GM12878 (cell line): ENCODE results near the gene SGCB. TPM values are rescaled to one million over a fixed set of nuclear protein-coding genes. Genes with fewer than 3 reads are reported as not detected.

ENCODE experiments used
- CBX3 ChIP-seq: fragments of 200-600 bp; sonication (generic); IDR thresholded peaks from 2 replicates; pipeline ENCODE4 v1.6.1; 2016; ENCODE audit warnings: low read depth, borderline replicate concordance
- JUND ChIP-seq: IDR thresholded peaks from 2 replicates; pipeline ENCODE4 v1.6.1; 2012; ENCODE audit warnings: low read depth, mild to moderate bottlenecking, low read length, improper control_type of control experiment, moderate library complexity
- POLR2AphosphoS2 ChIP-seq: IDR thresholded peaks from 2 replicates; pipeline ENCODE4 v1.6.1; 2011; ENCODE audit warnings: low read depth, mild to moderate bottlenecking, low read length, improper control_type of control experiment, moderate library complexity
- RBBP5 ChIP-seq: fragments of 200-600 bp; sonication (generic); conservative IDR thresholded peaks from 2 replicates; pipeline ENCODE4 v1.6.1; 2016
- STAT1 ChIP-seq: fragments of 450-650 bp; conservative IDR thresholded peaks from 2 replicates; pipeline ENCODE4 v1.6.1; 2014; ENCODE audit warnings: antibody characterized with exemption, mild to moderate bottlenecking
- YY1 ChIP-seq: IDR thresholded peaks from 2 replicates; pipeline ENCODE4 v1.6.1; 2011; ENCODE audit warnings: low read depth, mild to moderate bottlenecking, low read length
- polyA plus RNA-seq, 11 experiments: library from polyadenylated mRNA; depleted of rRNA in 4 of 11; unstranded in 6 of 11; stranded (reverse) in 5 of 11; fragments of >200 nt; fragmentation: Nextera tagmentation in 4 of 11; fragmentation: Illumina TruSeq in 1 of 11; extraction: Ambion mirVana in 4 of 11; extraction: Trizol in 1 of 11; gene quantifications; 1 replicate in 1 of 11; 2 replicates in 10 of 11; pipeline versions ENCODE4 v1.2.1 to v1.2.3, GENCODE V29; 2011 to 2016; ENCODE audit warnings: inconsistent platforms in 2 of 11, missing spikeins in 2 of 11, low read depth in 1 of 11
- small RNA-seq: library from RNA; depleted of rRNA; stranded (forward); fragments of <200 nt; gene quantifications from one replicate; pipeline ENCODE3, GENCODE V24; 2014
- total RNA-seq, 4 experiments: library from RNA; depleted of rRNA in 3 of 4; stranded (reverse); fragments of >200 nt in 3 of 4; fragmentation: Illumina TruSeq in 1 of 4; extraction: Trizol in 1 of 4; gene quantifications; 2 replicates each; pipeline versions ENCODE4 v1.2.1 to v1.2.3, GENCODE V29; 2013 to 2021
- TF ChIP-seq, protein P1 (sequence below): IDR thresholded peaks from 2 replicates; pipeline ENCODE4 v1.6.1; 2011; ENCODE audit warnings: borderline replicate concordance, low read depth, mild to moderate bottlenecking, moderate library complexity, low read length; ENCODE audit not compliant: insufficient read depth, poor library complexity, severe bottlenecking
- TF ChIP-seq, protein P2 (sequence below): IDR thresholded peaks from 2 replicates; pipeline ENCODE4 v1.6.1; 2011; ENCODE audit warnings: low read depth, mild to moderate bottlenecking, low read length, moderate library complexity, borderline replicate concordance; ENCODE audit errors: extremely low read depth

The SGCB gene
- total and polyA plus RNA-seq, 10 of the 15 experiments (the other 5 are each of a cell fraction or from before 2014, with no cell fraction given): 4.7 to 13.2 (median 7.4) TPM

DNA sequence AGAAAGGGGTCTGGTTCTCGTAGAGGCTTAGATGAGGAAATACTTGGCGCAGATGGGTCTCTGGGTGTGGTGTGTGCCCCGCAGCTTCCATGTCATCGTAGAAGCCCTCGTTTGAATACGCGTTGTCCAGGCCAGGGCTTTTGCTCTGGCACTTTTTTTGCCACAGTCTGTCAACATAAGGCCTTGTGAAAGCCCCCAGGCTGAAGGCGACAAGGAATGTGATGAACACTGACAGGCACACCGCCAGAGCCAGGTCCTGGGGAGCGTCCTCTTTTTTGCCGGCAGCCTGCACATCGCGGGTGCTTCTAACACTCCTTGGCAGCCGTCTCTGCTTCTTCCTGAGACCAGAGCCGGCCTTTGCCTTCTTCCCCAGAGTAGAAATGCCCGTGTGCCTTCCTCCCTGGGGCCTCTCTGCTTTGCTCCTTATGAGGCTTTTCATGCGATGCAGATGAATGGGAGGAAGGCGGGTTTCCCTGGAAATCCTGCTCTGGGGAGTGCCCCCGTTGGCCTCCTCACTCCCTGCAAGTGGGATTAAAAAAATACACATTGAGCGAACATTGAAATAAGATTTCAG lies 42.4 kb downstream of the SGCB start (continued):
- TF ChIP-seq, protein P1, sequence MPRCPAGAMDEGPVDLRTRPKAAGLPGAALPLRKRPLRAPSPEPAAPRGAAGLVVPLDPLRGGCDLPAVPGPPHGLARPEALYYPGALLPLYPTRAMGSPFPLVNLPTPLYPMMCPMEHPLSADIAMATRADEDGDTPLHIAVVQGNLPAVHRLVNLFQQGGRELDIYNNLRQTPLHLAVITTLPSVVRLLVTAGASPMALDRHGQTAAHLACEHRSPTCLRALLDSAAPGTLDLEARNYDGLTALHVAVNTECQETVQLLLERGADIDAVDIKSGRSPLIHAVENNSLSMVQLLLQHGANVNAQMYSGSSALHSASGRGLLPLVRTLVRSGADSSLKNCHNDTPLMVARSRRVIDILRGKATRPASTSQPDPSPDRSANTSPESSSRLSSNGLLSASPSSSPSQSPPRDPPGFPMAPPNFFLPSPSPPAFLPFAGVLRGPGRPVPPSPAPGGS: no peak
- TF ChIP-seq CBX3: no peak
- TF ChIP-seq YY1: no peak
- TF ChIP-seq, protein P2, sequence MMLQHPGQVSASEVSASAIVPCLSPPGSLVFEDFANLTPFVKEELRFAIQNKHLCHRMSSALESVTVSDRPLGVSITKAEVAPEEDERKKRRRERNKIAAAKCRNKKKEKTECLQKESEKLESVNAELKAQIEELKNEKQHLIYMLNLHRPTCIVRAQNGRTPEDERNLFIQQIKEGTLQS: no peak
- TF ChIP-seq RBBP5: no peak
- no peak for TF ChIP-seq STAT1
- TF ChIP-seq JUND: no peak
- no peak for TF ChIP-seq POLR2AphosphoS2

Small RNA genes within 50 kb of the gene (small RNA-seq; reads per million reads assigned to genes)
- not detected for gene AC104784.1

Other genes with a start within 250 kb of the SGCB start
- 8.9 and 11.7 TPM in 2 replicates for gene DCUN1D4, start 195.1 kb downstream of the SGCB start, total RNA-seq (2014; rRNA removed)
- gene DCUN1D4, start 195.1 kb downstream of the SGCB start, total RNA-seq (2014; rRNA removed; fragmentation: Illumina TruSeq; extraction: Trizol): 15.7 and 16.0 TPM in 2 replicates
- 20.8 and 22.1 TPM in 2 replicates for gene DCUN1D4, start 195.1 kb downstream of the SGCB start, total RNA-seq (2021)
- gene DCUN1D4, start 195.1 kb downstream of the SGCB start, polyA plus RNA-seq (2011; rRNA removed): 62.6 and 82.7 TPM in 2 replicates
- gene DCUN1D4, start 195.1 kb downstream of the SGCB start, polyA plus RNA-seq (2014; fragmentation: Illumina TruSeq; extraction: Trizol): 16.7 and 16.8 TPM in 2 replicates
- gene DCUN1D4, start 195.1 kb downstream of the SGCB start, polyA plus RNA-seq (2014; fragmentation: Nextera tagmentation; extraction: Ambion mirVana): 10 to 100 TPM in 1 of 2 experiments, 1 to 10 TPM in 1; 7.1 to 12.0 TPM
- 16.9 and 18.4 TPM in 2 replicates for gene DCUN1D4, start 195.1 kb downstream of the SGCB start, polyA plus RNA-seq (2014; rRNA removed)
- gene DCUN1D4, start 195.1 kb downstream of the SGCB start, polyA plus RNA-seq (2016; fragmentation: Nextera tagmentation; extraction: Ambion mirVana): 10 to 100 TPM; 19.2 to 20.6 TPM
- gene LRRC66, start 17.9 kb downstream of the SGCB start, total RNA-seq (2014; rRNA removed): 0.11 and 0.17 TPM in 2 replicates
- 0.18 TPM in 2 replicates for gene LRRC66, start 17.9 kb downstream of the SGCB start, total RNA-seq (2014; rRNA removed; fragmentation: Illumina TruSeq; extraction: Trizol)
- gene LRRC66, start 17.9 kb downstream of the SGCB start, total RNA-seq (2021): 0.11 and 0.13 TPM in 2 replicates
- 0.05 and 0.09 TPM in 2 replicates for gene LRRC66, start 17.9 kb downstream of the SGCB start, polyA plus RNA-seq (2011; rRNA removed)
- 0.09 and 0.11 TPM in 2 replicates for gene LRRC66, start 17.9 kb downstream of the SGCB start, polyA plus RNA-seq (2014; fragmentation: Illumina TruSeq; extraction: Trizol)
- gene LRRC66, start 17.9 kb downstream of the SGCB start, polyA plus RNA-seq (2014; fragmentation: Nextera tagmentation; extraction: Ambion mirVana): under 1 TPM; 0.02 TPM
- gene LRRC66, start 17.9 kb downstream of the SGCB start, polyA plus RNA-seq (2014; rRNA removed): 0.09 and 0.13 TPM in 2 replicates
- gene LRRC66, start 17.9 kb downstream of the SGCB start, polyA plus RNA-seq (2016; fragmentation: Nextera tagmentation; extraction: Ambion mirVana): not detected
- gene SPATA18, start 13.0 kb upstream of the SGCB start, total RNA-seq (2014; rRNA removed): 1.6 and 1.7 TPM in 2 replicates
- gene SPATA18, start 13.0 kb upstream of the SGCB start, total RNA-seq (2014; rRNA removed; fragmentation: Illumina TruSeq; extraction: Trizol): 2.0 and 2.2 TPM in 2 replicates
- gene SPATA18, start 13.0 kb upstream of the SGCB start, total RNA-seq (2021): 2.4 and 3.5 TPM in 2 replicates
- 1.8 and 1.9 TPM in 2 replicates for gene SPATA18, start 13.0 kb upstream of the SGCB start, polyA plus RNA-seq (2011; rRNA removed)
- gene SPATA18, start 13.0 kb upstream of the SGCB start, polyA plus RNA-seq (2014; fragmentation: Illumina TruSeq; extraction: Trizol): 1.7 and 4.8 TPM in 2 replicates
- gene SPATA18, start 13.0 kb upstream of the SGCB start, polyA plus RNA-seq (2014; fragmentation: Nextera tagmentation; extraction: Ambion mirVana): under 1 TPM; 0.39 to 0.55 TPM
- 1.9 and 2.6 TPM in 2 replicates for gene SPATA18, start 13.0 kb upstream of the SGCB start, polyA plus RNA-seq (2014; rRNA removed)
- gene SPATA18, start 13.0 kb upstream of the SGCB start, polyA plus RNA-seq (2016; fragmentation: Nextera tagmentation; extraction: Ambion mirVana): 1 to 10 TPM; 4.2 to 4.5 TPM